Measurements from ENCODE around the gene MORF4L1. TPM values are rescaled to one million over a fixed set of nuclear protein-coding genes. Genes with fewer than 3 reads are reported as not detected.

MORF4L1 gene
- total and polyA plus RNA-seq, 5 donors from 2014 or later, result 271 to 402 (median 303) TPM

GRCh38 chr15:78906316-78906620, 33.6 kb downstream of the MORF4L1 start:
- Histone ChIP-seq H3K4me1 (ENCODE audit: control insufficient read depth, insufficient read depth, low read length, poor library complexity, severe bottlenecking) (no peaks in the 10 kb centered on the region), H3K4me3 (ENCODE audit: low read depth, low read length) (no peak overlapping the region), H3K27ac (ENCODE audit: insufficient read depth, low read length, poor library complexity, severe bottlenecking) (no peak overlapping the region), H3K36me3 (ENCODE audit: control insufficient read depth, insufficient read depth, low read length) (peaks cover 83% of the 10 kb centered on the region), H3K9me3 (ENCODE audit: control insufficient read depth in 2 of 2, low read length in 2 of 2) (no peaks in the 10 kb centered on the region), H3K27me3 (ENCODE audit: control insufficient read depth, insufficient read depth, low read length) (no peaks in the 10 kb centered on the region)
- no peak for ATAC-seq (ENCODE audit: low read depth in 2 of 2)
- DNase-seq, result no peak
- H3K27ac Mint-ChIP-seq, result no peak overlapping the region
- H3K9me3 Mint-ChIP-seq, result no peaks in the 10 kb centered on the region
- H3K36me3 Mint-ChIP-seq, result peaks cover 66% of the 10 kb centered on the region
- peaks cover 20 to 25% (median 22%) of the 10 kb centered on the region in 4 donors for H3K4me1 Mint-ChIP-seq
- no peak overlapping the region for H3K4me3 Mint-ChIP-seq
- H3K27me3 Mint-ChIP-seq, result no peaks in the 10 kb centered on the region

- H3K9me3 ChIP-seq (ENCODE audit: control insufficient read depth in 2 of 2, low read length in 2 of 2), result no peaks in the 10 kb centered on the region
- no peaks in the 10 kb centered on the region for H3K27me3 ChIP-seq (ENCODE audit: control insufficient read depth, insufficient read depth, low read length)
- no peaks in the 10 kb centered on the region for H3K4me1 ChIP-seq (ENCODE audit: control insufficient read depth, insufficient read depth, low read length, poor library complexity, severe bottlenecking)
- no peaks in the 10 kb centered on the region for H3K9me3 Mint-ChIP-seq
- peaks cover 65% of the 10 kb centered on the region for H3K36me3 Mint-ChIP-seq
- peaks cover 77% of the 10 kb centered on the region for H3K36me3 ChIP-seq (ENCODE audit: control insufficient read depth, insufficient read depth, low read length)
- H3K4me3 ChIP-seq (ENCODE audit: low read depth, low read length), result no peak overlapping the region
- peak overlapping the region in 2 of 3 donors; percentile 7 to 72 for H3K27ac Mint-ChIP-seq
- peak overlapping the region in 1 of 4 donors; percentile 13 for H3K4me3 Mint-ChIP-seq
- no peak overlapping the region for H3K27ac ChIP-seq (ENCODE audit: insufficient read depth, low read length, poor library complexity, severe bottlenecking)
- ATAC-seq (ENCODE audit: low read depth in 2 of 2), result no peak
- H3K4me1 Mint-ChIP-seq, result peaks cover 16 to 20% (median 20%) of the 10 kb centered on the region in 4 donors
- H3K27me3 Mint-ChIP-seq, result no peaks in the 10 kb centered on the region
- no peak for DNase-seq
Measured at GRCh38 chr15:78907577-78907976, 34.9 kb downstream of the MORF4L1 start.

DNA sequence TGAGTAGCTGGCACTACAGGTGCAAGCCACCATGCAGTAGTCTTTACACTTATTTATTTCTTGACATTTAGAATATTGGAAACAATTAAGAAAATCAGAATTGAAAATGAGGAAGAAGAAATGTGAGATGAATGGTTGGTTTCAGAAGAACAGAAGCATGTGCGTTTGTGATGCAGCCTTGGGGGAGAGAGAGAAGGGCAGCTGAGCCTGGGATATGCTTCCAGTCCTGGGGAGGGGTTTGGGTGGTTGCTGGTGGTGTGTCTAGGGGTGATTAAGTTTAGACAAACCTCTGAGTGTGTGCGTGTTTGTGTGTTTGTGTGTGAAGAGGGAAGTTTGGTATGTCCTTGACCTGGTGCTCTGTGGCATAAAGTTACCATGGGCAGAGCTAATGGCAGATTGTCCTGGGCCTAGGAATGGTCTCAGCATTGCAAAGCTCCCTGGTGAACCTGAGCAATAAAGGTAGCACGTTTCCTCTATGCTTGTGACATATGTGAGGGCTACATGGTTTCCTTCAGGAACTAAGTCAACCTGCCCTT, 36.5 kb downstream of the MORF4L1 start:
- H3K27ac Mint-ChIP-seq, result peak overlapping the region in 2 of 3 donors; percentile 29 to 64
- Histone ChIP-seq H3K36me3 (ENCODE audit: control insufficient read depth, insufficient read depth, low read length) (peaks cover 73% of the 10 kb centered on the region), H3K27ac (ENCODE audit: insufficient read depth, low read length, poor library complexity, severe bottlenecking) (no peak overlapping the region), H3K4me3 (ENCODE audit: low read depth, low read length) (no peak overlapping the region), H3K27me3 (ENCODE audit: control insufficient read depth, insufficient read depth, low read length) (no peaks in the 10 kb centered on the region), H3K9me3 (ENCODE audit: control insufficient read depth in 2 of 2, low read length in 2 of 2) (no peaks in the 10 kb centered on the region), H3K4me1 (ENCODE audit: control insufficient read depth, insufficient read depth, low read length, poor library complexity, severe bottlenecking) (no peaks in the 10 kb centered on the region)
- H3K9me3 Mint-ChIP-seq, result no peaks in the 10 kb centered on the region
- no peak overlapping the region for H3K4me3 Mint-ChIP-seq
- DNase-seq, result no peak
- peaks cover 63% of the 10 kb centered on the region for H3K36me3 Mint-ChIP-seq
- no peaks in the 10 kb centered on the region for H3K27me3 Mint-ChIP-seq
- ATAC-seq (ENCODE audit: low read depth in 2 of 2), result no peak
- H3K4me1 Mint-ChIP-seq, result peaks cover 17 to 23% (median 20%) of the 10 kb centered on the region in 4 donors

DNA sequence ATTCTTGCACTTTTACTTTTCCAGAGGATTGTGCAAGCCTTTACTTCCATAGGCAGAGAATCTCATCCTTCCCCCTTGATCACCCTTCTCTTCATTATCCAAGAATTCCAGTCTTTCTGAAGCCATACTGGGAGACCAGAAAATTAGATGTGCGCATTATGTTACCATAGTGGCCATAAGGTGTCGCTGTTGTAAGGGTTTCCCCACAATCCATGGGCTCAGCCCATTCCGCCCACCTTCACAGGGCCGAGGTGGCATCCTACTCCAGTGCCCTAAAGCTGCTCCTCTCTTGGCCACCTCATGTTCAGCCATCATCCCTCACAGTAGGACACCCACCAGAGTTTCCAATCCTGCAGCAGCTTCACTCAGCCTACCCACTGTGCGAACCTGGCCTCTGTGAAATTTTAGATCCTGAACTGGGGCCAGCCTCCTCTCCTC, 37.1 kb downstream of the MORF4L1 start:
- no peak overlapping the region for H3K4me3 ChIP-seq (ENCODE audit: low read depth, low read length)
- Mint-ChIP-seq H3K27me3 (no peaks in the 10 kb centered on the region), H3K4me1 (peaks cover 13 to 23% (median 19%) of the 10 kb centered on the region in 4 donors), H3K4me3 (no peak overlapping the region), H3K27ac (peak overlapping the region in 1 of 3 donors; percentile 29), H3K36me3 (peaks cover 63% of the 10 kb centered on the region), H3K9me3 (no peaks in the 10 kb centered on the region)
- peak in 1 of 2 donors; percentile 29 for ATAC-seq (ENCODE audit: low read depth in 2 of 2)
- peak in 1 of 3 donors; percentile 33 for DNase-seq
- no peaks in the 10 kb centered on the region for H3K4me1 ChIP-seq (ENCODE audit: control insufficient read depth, insufficient read depth, low read length, poor library complexity, severe bottlenecking)
- H3K27ac ChIP-seq (ENCODE audit: insufficient read depth, low read length, poor library complexity, severe bottlenecking), result no peak overlapping the region
- no peaks in the 10 kb centered on the region for H3K9me3 ChIP-seq (ENCODE audit: control insufficient read depth in 2 of 2, low read length in 2 of 2)
- no peaks in the 10 kb centered on the region for H3K27me3 ChIP-seq (ENCODE audit: control insufficient read depth, insufficient read depth, low read length)
- peaks cover 72% of the 10 kb centered on the region for H3K36me3 ChIP-seq (ENCODE audit: control insufficient read depth, insufficient read depth, low read length)

DNA sequence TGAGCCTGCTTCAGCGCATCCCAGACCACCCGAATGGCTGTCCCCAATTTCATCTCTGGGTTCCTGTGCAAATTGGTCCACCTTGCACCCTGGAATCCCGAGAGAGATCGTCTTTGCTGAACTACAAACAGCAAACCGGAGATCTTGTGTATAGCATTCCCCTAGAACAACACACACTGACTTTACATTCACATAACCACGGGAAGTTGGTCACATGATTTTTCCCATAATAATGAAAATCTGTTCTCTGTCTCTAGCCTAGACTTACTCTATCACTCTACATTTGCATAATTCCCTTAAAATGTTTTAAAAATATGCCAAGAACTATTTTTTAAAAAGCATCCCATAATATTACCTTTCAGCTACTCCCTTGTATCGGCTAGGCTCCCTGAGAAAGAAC, 37.6 kb downstream of the MORF4L1 start:
- peak overlapping the region in 1 of 3 donors; percentile 29 for H3K27ac Mint-ChIP-seq
- Histone ChIP-seq H3K4me3 (ENCODE audit: low read depth, low read length) (no peak overlapping the region), H3K36me3 (ENCODE audit: control insufficient read depth, insufficient read depth, low read length) (peaks cover 71% of the 10 kb centered on the region), H3K27me3 (ENCODE audit: control insufficient read depth, insufficient read depth, low read length) (no peaks in the 10 kb centered on the region), H3K4me1 (ENCODE audit: control insufficient read depth, insufficient read depth, low read length, poor library complexity, severe bottlenecking) (no peaks in the 10 kb centered on the region), H3K27ac (ENCODE audit: insufficient read depth, low read length, poor library complexity, severe bottlenecking) (no peak overlapping the region), H3K9me3 (ENCODE audit: control insufficient read depth in 2 of 2, low read length in 2 of 2) (no peaks in the 10 kb centered on the region)
- H3K9me3 Mint-ChIP-seq, result no peaks in the 10 kb centered on the region
- ATAC-seq (ENCODE audit: low read depth in 2 of 2) (no peak), DNase-seq (no peak)
- no peak overlapping the region for H3K4me3 Mint-ChIP-seq
- peaks cover 10 to 23% (median 19%) of the 10 kb centered on the region in 4 donors for H3K4me1 Mint-ChIP-seq
- H3K36me3 Mint-ChIP-seq, result peaks cover 60% of the 10 kb centered on the region
- no peaks in the 10 kb centered on the region for H3K27me3 Mint-ChIP-seq

DNA sequence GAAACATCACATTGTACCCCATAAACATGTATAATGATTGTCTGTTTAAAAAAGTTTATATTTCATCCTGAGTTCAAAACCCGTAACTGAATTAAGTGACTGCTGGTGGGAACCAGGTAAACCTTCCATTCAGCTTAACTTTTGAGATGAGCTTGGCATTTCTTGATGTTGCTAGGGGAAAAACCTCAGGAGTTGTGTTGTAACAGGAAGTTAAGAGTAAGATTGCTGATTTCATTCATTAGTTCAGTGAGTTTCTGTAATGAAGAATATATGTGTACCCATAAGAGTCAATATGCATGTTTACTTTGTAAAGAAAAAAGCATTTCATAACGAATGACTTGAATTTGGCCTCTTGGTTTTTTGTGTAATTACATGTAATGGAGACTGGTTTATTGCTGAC, 39.6 kb downstream of the MORF4L1 start:
- no peaks in the 10 kb centered on the region for H3K4me1 ChIP-seq (ENCODE audit: control insufficient read depth, insufficient read depth, low read length, poor library complexity, severe bottlenecking)
- no peak overlapping the region for H3K27ac ChIP-seq (ENCODE audit: insufficient read depth, low read length, poor library complexity, severe bottlenecking)
- H3K27me3 ChIP-seq (ENCODE audit: control insufficient read depth, insufficient read depth, low read length), result no peaks in the 10 kb centered on the region

GRCh38 chr15:78913012-78913411, 40.3 kb downstream of the MORF4L1 start:
- no peak overlapping the region for H3K27ac Mint-ChIP-seq

More for the DNA sequence above, 39.6 kb downstream of the MORF4L1 start:
- no peak for DNase-seq
- Mint-ChIP-seq H3K36me3 (peaks cover 54% of the 10 kb centered on the region), H3K27ac (no peak overlapping the region), H3K9me3 (no peaks in the 10 kb centered on the region), H3K4me3 (no peak overlapping the region), H3K4me1 (peaks cover 4 to 29% (median 16%) of the 10 kb centered on the region in 4 donors), H3K27me3 (no peaks in the 10 kb centered on the region)
- H3K4me3 ChIP-seq (ENCODE audit: low read depth, low read length), result no peak overlapping the region
- peaks cover 50% of the 10 kb centered on the region for H3K36me3 ChIP-seq (ENCODE audit: control insufficient read depth, insufficient read depth, low read length)
- no peaks in the 10 kb centered on the region for H3K9me3 ChIP-seq (ENCODE audit: control insufficient read depth in 2 of 2, low read length in 2 of 2)
- no peak for ATAC-seq (ENCODE audit: low read depth in 2 of 2)

GRCh38 chr15:78914027-78914764, 41.5 kb downstream of the MORF4L1 start:
- H3K27ac ChIP-seq (ENCODE audit: insufficient read depth, low read length, poor library complexity, severe bottlenecking), result no peak overlapping the region
- H3K4me3 ChIP-seq (ENCODE audit: low read depth, low read length), result no peak overlapping the region
- H3K4me1 ChIP-seq (ENCODE audit: control insufficient read depth, insufficient read depth, low read length, poor library complexity, severe bottlenecking), result no peaks in the 10 kb centered on the region
- H3K36me3 ChIP-seq (ENCODE audit: control insufficient read depth, insufficient read depth, low read length), result peaks cover 54% of the 10 kb centered on the region
- Mint-ChIP-seq H3K4me3 (no peak overlapping the region), H3K36me3 (peaks cover 43% of the 10 kb centered on the region), H3K27me3 (no peaks in the 10 kb centered on the region), H3K27ac (peak overlapping the region in 1 of 3 donors; percentile 9), H3K9me3 (no peaks in the 10 kb centered on the region), H3K4me1 (peaks cover 4 to 24% (median 15%) of the 10 kb centered on the region in 4 donors)
- no peaks in the 10 kb centered on the region for H3K9me3 ChIP-seq (ENCODE audit: control insufficient read depth in 2 of 2, low read length in 2 of 2)
- ATAC-seq (ENCODE audit: low read depth in 2 of 2), result no peak
- H3K27me3 ChIP-seq (ENCODE audit: control insufficient read depth, insufficient read depth, low read length), result no peaks in the 10 kb centered on the region
- DNase-seq, result no peak

More at GRCh38 chr15:78913012-78913411, 40.3 kb downstream of the MORF4L1 start:
- DNase-seq (no peak), ATAC-seq (ENCODE audit: low read depth in 2 of 2) (no peak)
- Histone ChIP-seq H3K36me3 (ENCODE audit: control insufficient read depth, insufficient read depth, low read length) (peaks cover 52% of the 10 kb centered on the region), H3K27ac (ENCODE audit: insufficient read depth, low read length, poor library complexity, severe bottlenecking) (no peak overlapping the region), H3K4me1 (ENCODE audit: control insufficient read depth, insufficient read depth, low read length, poor library complexity, severe bottlenecking) (no peaks in the 10 kb centered on the region), H3K4me3 (ENCODE audit: low read depth, low read length) (no peak overlapping the region), H3K27me3 (ENCODE audit: control insufficient read depth, insufficient read depth, low read length) (no peaks in the 10 kb centered on the region), H3K9me3 (ENCODE audit: control insufficient read depth in 2 of 2, low read length in 2 of 2) (no peaks in the 10 kb centered on the region)
- Mint-ChIP-seq H3K4me3 (no peak overlapping the region), H3K9me3 (no peaks in the 10 kb centered on the region), H3K36me3 (peaks cover 51% of the 10 kb centered on the region), H3K27me3 (no peaks in the 10 kb centered on the region), H3K4me1 (peaks cover 4 to 29% (median 16%) of the 10 kb centered on the region in 4 donors)

All from CD4-positive, CD25-positive, alpha-beta regulatory T cell (primary cell).